HuH-7.5 (cell line): ENCODE results near the gene ALS2.
"Not testable (repeated sequence)": the region's sequence is repeated elsewhere in the genome, so short reads cannot be mapped to it uniquely, and the experiment has no call there.

Experiments
- DNase-seq: peaks from one replicate; pipeline ENCODE4 v3.0.0; 2011; ENCODE audit warnings: low spot score

Gene ALS2

GRCh38 chr2:201793631-201794030 is 12.9 kb upstream of the ALS2 start:
- DNase-seq = no peak

- no peak for DNase-seq
Measured at GRCh38 chr2:201790989-201791388, 10.3 kb upstream of the ALS2 start.

- no peak for DNase-seq
Measured at GRCh38 chr2:201790291-201790690, 9.6 kb upstream of the ALS2 start.

- DNase-seq = no peak
Measured at GRCh38 chr2:201789395-201789794, 8.7 kb upstream of the ALS2 start.

- no peak for DNase-seq
Measured at GRCh38 chr2:201788371-201788770, 7.6 kb upstream of the ALS2 start.

- DNase-seq = no peak
Measured at GRCh38 chr2:201786471-201786870, 5.7 kb upstream of the ALS2 start.

GRCh38 chr2:201785135-201785534 is 4.4 kb upstream of the ALS2 start:
- DNase-seq = no peak

GRCh38 chr2:201784563-201784962 is 3.8 kb upstream of the ALS2 start:
- DNase-seq = no peak

GRCh38 chr2:201781557-201782051 is 871 bp upstream of the ALS2 start:
- DNase-seq = no peak

GRCh38 chr2:201779901-201780673 is 646 bp downstream of the ALS2 start:
- DNase-seq = peak; percentile 15

- no peak for DNase-seq
Measured at GRCh38 chr2:201777869-201778268, 2.9 kb downstream of the ALS2 start.

GRCh38 chr2:201777043-201777442 is 3.7 kb downstream of the ALS2 start:
- DNase-seq = no peak

- DNase-seq = no peak
Measured at GRCh38 chr2:201775326-201775725, 5.4 kb downstream of the ALS2 start.

GRCh38 chr2:201774546-201774945 is 6.2 kb downstream of the ALS2 start:
- no peak for DNase-seq

GRCh38 chr2:201773990-201774389 is 6.7 kb downstream of the ALS2 start:
- no peak for DNase-seq

GRCh38 chr2:201769666-201770373 is 10.9 kb downstream of the ALS2 start:
- no peak for DNase-seq

GRCh38 chr2:201768918-201769317 is 11.8 kb downstream of the ALS2 start:
- no peak for DNase-seq

- no peak for DNase-seq
Measured at GRCh38 chr2:201765799-201766198, 14.9 kb downstream of the ALS2 start.

- DNase-seq = not testable (repeated sequence)
Measured at GRCh38 chr2:201764469-201764868, 16.3 kb downstream of the ALS2 start.

- no peak for DNase-seq
Measured at GRCh38 chr2:201761101-201761500, 19.6 kb downstream of the ALS2 start.

- DNase-seq = no peak
Measured at GRCh38 chr2:201759567-201759966, 21.2 kb downstream of the ALS2 start.

- DNase-seq = no peak
Measured at GRCh38 chr2:201758873-201759272, 21.9 kb downstream of the ALS2 start.

- no peak for DNase-seq
Measured at GRCh38 chr2:201758234-201758633, 22.5 kb downstream of the ALS2 start.
